ENCODE measurements around the gene FOS. TPM values are rescaled to one million over a fixed set of nuclear protein-coding genes. Genes with fewer than 3 reads are reported as not detected.
A peak's percentile ranks its signal among the peaks of the same experiment; 100 is the strongest.

The FOS gene
- total and polyA plus RNA-seq, 2 of the 4 experiments (the other 2 are of a cell fraction), result 53.6 to 171 TPM

DNA sequence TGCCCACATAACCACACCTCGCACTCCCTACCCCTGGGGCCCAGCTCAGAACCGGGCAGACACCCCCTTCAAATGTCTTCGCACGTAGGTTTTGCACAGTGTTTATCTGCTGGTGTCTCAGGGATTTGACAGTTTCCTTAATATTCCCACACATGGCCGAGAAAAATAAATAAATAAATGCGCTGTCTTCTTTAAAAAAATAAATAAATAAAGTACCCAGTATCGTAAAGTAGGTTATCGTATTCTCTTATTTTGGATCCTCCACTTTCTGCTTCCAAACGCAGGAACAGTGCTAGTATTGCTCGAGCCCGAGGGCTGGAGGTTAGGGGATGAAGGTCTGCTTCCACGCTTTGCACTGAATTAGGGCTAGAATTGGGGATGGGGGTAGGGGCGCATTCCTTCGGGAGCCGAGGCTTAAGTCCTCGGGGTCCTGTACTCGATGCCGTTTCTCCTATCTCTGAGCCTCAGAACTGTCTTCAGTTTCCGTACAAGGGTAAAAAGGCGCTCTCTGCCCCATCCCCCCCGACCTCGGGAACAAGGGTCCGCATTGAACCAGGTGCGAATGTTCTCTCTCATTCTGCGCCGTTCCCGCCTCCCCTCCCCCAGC, 710 bp upstream of the FOS start:
- Histone ChIP-seq H2AK5ac (ENCODE audit: low read depth, low read length) (peak overlapping the region; percentile 77; the same call in 1 of the 2 replicates), H2AK9ac (replicated peaks; ENCODE audit: low read depth, low read length, poor library complexity) (peak overlapping the region; percentile 57), H3K27ac (ENCODE audit: insufficient read depth, low read length) (peak overlapping the region; percentile 68), H4K5ac (ENCODE audit: low read depth, low read length) (peak overlapping the region; percentile 30; the same call in 1 of the 2 replicates), H3K9ac (ENCODE audit: low read depth, low read length) (peak overlapping the region; percentile 70), H3K36me3 (ENCODE audit: control insufficient read depth, insufficient read depth, low read length) (peaks cover 9% of the 10 kb centered on the region), H3K9me3 (ENCODE audit: control insufficient read depth, insufficient read depth, low read length) (no peaks in the 10 kb centered on the region), H3K56ac (ENCODE audit: extremely low read depth, insufficient read depth, low read length) (no peak overlapping the region; the same call in 1 of the 2 replicates), H4K8ac (ENCODE audit: low read depth in 2 of 2, low read length in 2 of 2) (peak overlapping the region; percentile 13 to 42; a peak in 1 of 4 replicates), H2AFZ (replicated peaks; ENCODE audit: low read length, poor library complexity) (peak overlapping the region; percentile 89), H3K79me1 (ENCODE audit: low read depth in 1 of 2, low read length in 2 of 2) (peaks cover 12 to 30% of the 10 kb centered on the region in 2 experiments), H2BK120ac (ENCODE audit: low read depth, low read length) (peak overlapping the region; percentile 38; the same call in 1 of the 2 replicates), H3K14ac (replicated peaks; ENCODE audit: low read depth, low read length) (no peak overlapping the region), H4K20me1 (ENCODE audit: insufficient read depth, low read length) (peaks cover 28% of the 10 kb centered on the region), H3K9me1 (ENCODE audit: insufficient read depth, low read length) (peaks cover 3% of the 10 kb centered on the region; the same call in 1 of the 2 replicates), H2BK20ac (ENCODE audit: low read depth, low read length) (peak overlapping the region; percentile 55; the same call in 1 of the 2 replicates), H3K18ac (ENCODE audit: low read depth, low read length) (peak overlapping the region; percentile 61), H3K4ac (ENCODE audit: low read depth, low read length) (peak overlapping the region; percentile 64), H3K4me2 (ENCODE audit: low read depth, low read length) (peak overlapping the region; percentile 100), H3K27me3 (ENCODE audit: control insufficient read depth, insufficient read depth, low read length) (no peaks in the 10 kb centered on the region), H2BK5ac (ENCODE audit: low read depth, low read length, poor library complexity, severe bottlenecking) (peak overlapping the region; percentile 51), H3K4me1 (ENCODE audit: control insufficient read depth, insufficient read depth, low read length) (peaks cover 16% of the 10 kb centered on the region), H2BK15ac (ENCODE audit: low read depth, low read length) (peak overlapping the region; percentile 43; the same call in 1 of the 3 replicates), H3K23ac (ENCODE audit: low read depth, low read length) (peak overlapping the region; percentile 75; the same call in 1 of the 2 replicates), H3K4me3 (ENCODE audit: insufficient read depth, low read depth, low read length) (peak overlapping the region; percentile 69), H4K91ac (ENCODE audit: insufficient read depth, low read depth, low read length) (no peak overlapping the region; the same call in 1 of the 2 replicates)
- DNase-seq (peak; percentile 59), ATAC-seq (ENCODE audit: low read depth) (peak; percentile 0)
- no CpG with 5 or more reads among the region's 27 CpGs for WGBS, 2 experiments (ENCODE audit: extremely low coverage in 2 of 2, insufficient read length in 1 of 2)
- CTCF ChIA-PET, result no interaction called here
- BruUV-seq (replicated peaks), result no TSS peak
- in situ Hi-C loops (cut with MboI; ENCODE audit: low sequenced_read_pairs) (loop anchor here (25.0 kb wide), 1 partner anchor 1759 kb away; the partner anchor contains the start of gene IRF2BPL), intact Hi-C loops (cut with micrococcal nuclease) (loop anchor here (2.0 to 5.0 kb wide), 4 partner anchors 17 to 131 kb away; partner anchors contain the start of gene TMED10), dilution Hi-C loops (cut with HindIII; ENCODE audit: low sequenced_read_pairs, unreplicated experiment) (no loop called here)
- POLR2A ChIA-PET (ENCODE audit: unreplicated experiment), result interaction anchor here (1.0 kb wide), 1 partner anchor 11 kb away, joined by 4 read pairs; no protein-coding TSS in a partner anchor
- peak; percentile 64 for TF ChIP-seq POLR2A (IDR thresholded peaks at IDR 0.05; ENCODE audit: low read depth, low read length)
- TF ChIP-seq MXI1 (IDR thresholded peaks at IDR 0.05; ENCODE audit: borderline replicate concordance, low read depth, low read length), result no peak
- 0 out of 2 replicates have a peak, but pooled peaks have one; percentile 25 for TF ChIP-seq BHLHE40 (IDR thresholded peaks at IDR 0.05; ENCODE audit: low read depth, low read length)
- TF ChIP-seq NFE2L2 (IDR thresholded peaks at IDR 0.05; ENCODE audit: low read depth, low read length), result peak; percentile 8; the same call in 1 of the 2 replicates
- TF ChIP-seq, protein P1, sequence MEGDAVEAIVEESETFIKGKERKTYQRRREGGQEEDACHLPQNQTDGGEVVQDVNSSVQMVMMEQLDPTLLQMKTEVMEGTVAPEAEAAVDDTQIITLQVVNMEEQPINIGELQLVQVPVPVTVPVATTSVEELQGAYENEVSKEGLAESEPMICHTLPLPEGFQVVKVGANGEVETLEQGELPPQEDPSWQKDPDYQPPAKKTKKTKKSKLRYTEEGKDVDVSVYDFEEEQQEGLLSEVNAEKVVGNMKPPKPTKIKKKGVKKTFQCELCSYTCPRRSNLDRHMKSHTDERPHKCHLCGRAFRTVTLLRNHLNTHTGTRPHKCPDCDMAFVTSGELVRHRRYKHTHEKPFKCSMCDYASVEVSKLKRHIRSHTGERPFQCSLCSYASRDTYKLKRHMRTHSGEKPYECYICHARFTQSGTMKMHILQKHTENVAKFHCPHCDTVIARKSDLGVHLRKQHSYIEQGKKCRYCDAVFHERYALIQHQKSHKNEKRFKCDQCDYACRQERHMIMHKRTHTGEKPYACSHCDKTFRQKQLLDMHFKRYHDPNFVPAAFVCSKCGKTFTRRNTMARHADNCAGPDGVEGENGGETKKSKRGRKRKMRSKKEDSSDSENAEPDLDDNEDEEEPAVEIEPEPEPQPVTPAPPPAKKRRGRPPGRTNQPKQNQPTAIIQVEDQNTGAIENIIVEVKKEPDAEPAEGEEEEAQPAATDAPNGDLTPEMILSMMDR (conservative IDR thresholded peaks at IDR 0.05; ENCODE audit: low read depth, low read length), result no peak

All from IMR-90 (cell line).